HG03571 (cell line): ENCODE measurements around the gene CHD2.
"Not testable (repeated sequence)": the region's sequence is repeated elsewhere in the genome, so short reads cannot be mapped to it uniquely, and the experiment has no call there.

Experiments
- ATAC-seq: cut with Tn5 transposase; IDR thresholded peaks from one replicate; pipeline ENCODE4 v1.9.1; 2021; ENCODE audit not compliant: unreplicated experiment

Gene CHD2

GRCh38 chr15:93033434-93034045 is 133.4 kb downstream of the CHD2 start:
- no peak for ATAC-seq

GRCh38 chr15:93034512-93034911 is 134.4 kb downstream of the CHD2 start:
- no peak for ATAC-seq

GRCh38 chr15:93035092-93035915 is 135.2 kb downstream of the CHD2 start:
- ATAC-seq = no peak

DNA sequence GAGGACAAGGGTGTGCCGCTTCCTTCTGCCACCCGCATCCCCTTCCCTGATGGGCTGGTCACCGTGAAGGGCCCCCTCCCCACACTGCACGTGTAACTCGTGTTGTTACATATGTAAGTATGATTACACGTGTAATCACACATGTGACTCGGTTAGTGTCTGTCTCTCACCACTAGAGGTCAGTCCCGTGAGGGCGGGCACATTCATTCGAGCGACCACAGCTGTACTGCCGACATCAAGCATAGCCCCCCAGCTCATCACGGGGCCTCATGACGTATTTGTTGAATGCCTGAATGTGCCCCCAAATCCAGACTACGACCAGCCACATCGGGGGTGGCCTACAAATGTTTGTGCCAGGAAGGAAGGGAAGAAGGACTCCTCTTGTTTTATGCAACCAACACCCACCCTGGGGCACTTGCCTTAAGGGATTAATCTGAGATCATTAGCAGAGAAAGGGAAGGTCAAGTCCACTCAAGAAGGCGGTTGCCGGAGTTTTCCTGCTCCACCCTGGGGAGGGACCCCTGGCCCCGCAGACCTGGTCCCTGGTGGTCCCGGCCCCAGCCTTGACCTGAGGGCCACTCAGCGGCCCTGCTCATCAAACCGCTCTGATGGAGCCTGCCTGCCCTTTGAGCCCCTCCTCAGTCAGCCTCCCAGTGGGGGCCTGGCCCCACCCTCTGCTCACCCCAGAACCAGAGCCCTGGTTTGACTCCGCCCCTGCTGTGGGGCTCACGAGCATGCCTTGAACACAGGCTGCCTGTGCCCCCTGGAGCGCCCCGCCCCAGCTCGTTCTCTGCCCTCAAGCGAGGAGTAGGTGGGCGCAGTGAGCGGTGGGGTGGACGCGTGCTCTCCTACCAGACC is 136.1 kb downstream of the CHD2 start:
- peak; percentile 60 for ATAC-seq

DNA sequence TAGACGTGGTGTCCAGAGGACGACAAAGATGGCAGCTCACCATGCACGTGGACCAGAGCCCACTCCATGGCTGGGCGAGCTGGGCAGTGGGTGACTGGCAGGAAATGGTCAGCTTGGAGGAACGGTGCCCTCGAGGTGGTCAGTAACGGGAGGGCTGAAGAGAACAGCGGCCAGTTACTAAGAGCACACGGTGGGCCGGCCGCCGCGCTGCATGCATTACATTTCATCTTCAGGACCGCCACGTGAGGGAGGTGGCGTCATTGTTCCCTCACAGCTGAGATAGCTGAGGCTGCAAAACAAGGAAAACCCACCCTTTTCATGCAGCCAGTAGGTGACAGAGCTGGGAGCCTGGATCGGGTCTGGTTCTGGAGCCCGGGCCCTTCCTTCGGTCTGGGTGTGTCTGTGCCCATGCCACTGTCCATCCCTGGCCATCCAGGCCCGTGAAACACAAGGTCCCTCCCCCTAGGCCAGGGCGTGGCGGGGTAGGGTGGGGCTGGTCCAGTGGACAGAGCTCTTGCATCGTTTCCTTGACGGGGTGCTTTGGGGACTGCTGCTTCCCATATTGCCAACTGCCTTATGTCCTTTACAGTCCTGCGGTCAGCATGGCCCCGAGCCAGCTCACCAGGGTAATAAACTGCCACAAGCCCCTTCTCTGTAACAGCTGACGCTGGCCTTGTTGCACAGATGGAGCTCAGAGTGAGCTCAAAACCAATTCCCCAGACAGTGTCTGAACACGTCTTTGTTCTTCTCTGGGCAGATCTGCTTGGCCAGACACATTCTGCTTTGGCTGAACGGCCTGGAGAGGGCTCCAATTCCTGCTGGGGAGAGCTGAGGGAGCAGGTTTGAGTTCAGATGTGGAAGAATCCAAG is 137.1 kb downstream of the CHD2 start:
- no peak for ATAC-seq

DNA sequence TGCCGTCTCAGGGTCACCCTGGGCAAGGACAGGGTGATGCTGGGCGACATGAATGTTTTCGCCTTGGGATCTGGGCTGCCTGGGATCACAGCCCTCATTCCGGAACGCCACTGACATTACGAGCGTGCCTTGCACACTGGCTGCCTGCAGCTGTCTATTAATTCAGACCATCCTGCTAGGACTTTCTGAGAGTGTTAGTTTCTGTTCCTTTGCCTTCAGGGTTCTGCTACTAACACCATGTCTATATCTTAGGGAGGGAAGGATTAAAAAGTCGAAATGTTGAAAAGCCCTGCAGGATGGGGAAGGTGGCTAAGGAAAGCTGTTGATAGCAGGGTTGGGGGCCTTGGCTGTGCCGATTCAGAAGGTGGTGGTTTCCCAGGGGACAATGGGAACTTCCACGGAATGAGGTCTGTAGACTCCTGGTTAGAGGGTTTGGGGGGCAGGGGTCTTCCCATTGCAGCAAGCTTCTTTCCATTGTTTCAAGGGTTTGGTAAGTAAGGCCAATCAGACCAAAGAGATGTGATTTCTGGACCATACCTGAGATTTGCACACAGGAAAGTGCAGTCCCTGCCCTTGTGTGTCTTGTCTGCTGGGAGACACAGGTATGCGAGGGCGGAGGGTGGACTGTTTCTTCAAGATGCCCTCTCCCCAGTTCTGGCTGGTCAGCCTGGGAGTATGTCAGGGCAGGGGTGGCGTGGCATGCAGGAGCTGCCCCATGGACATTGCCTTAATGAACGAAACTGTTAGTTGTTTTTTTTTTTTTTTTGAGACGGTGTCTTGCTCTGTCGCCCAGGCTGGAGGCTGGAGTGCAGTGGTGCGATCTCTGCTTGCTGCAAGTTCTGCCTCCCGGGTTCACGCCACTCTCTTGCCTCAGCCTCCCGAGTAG is 137.9 kb downstream of the CHD2 start:
- no peak for ATAC-seq

DNA sequence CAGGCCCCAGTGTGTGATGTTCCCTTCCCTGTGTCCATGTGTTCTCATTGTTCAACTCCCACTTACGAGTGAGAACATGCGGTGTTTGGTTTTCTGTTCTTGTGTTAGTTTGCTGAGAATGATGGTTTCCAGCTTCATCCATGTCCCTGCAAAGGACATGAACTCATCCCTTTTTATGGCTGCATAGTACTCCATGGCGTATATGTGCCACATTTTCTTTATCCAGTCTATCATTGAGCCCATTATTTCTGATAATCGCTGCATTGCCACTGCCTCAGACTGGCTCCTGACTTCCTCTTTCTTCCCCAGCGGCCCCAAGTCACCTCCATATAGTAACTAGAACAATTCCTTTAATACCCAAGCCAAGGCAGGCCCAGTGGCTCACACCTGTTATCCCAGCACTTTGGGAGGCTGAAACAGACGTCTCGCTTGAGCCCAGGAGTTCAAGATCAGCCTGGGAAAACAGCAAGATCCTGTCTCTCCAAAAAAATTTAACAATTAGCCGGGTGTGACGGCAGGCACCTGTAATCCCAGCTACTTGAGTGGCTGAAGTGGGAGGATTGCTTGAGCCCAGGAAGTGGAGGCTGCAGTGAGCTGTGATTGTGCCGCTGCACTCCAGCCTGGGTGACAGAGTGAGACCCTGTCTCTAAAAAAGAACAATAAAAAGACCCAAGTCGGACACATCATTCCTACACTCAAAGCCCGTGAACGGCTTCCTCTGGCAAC is 139.6 kb downstream of the CHD2 start:
- ATAC-seq = not testable (repeated sequence)

DNA sequence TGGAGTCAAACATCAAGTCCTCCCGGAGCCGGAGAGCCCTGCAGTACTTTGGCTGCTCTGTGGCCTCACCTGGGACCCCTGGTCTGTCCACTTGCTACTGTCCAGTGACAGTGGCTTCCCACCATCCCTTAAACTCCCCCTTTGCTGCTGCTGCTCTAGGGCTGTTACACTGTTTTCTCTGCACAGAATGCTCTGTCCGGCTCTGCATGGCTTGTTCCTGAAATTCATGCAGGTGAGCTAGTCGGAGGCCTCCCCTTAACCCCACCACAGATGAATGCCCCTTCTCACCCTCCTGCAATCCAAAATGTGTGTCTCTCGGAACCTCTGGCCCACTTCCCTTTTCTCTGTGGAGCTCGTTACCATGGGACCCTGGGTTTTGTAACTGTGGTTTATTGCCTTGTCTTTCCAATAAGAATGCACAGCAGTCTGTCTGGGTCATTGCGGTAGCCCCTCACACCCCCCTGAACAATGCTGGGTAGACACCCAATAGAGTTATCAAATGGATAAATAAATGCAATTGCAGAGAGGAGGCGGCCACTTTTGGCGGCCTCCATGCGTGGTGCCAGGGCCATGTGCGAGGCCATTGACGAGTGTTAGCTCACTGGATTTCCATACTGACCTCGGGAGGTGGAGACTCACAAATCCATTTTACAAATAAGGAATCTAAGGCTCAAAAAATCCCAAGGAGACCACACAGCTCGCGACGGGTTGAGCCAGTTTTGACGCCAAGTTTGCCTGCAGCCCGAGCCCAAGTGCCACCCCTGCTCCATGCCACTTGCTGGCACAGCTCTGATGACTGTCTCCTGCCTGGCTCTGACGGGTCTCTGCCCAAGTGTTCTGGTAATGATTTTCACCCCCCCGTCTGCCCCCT is 140.4 kb downstream of the CHD2 start:
- ATAC-seq = no peak

- no peak for ATAC-seq
Observed at GRCh38 chr15:93041159-93041547, 141.0 kb downstream of the CHD2 start.

DNA sequence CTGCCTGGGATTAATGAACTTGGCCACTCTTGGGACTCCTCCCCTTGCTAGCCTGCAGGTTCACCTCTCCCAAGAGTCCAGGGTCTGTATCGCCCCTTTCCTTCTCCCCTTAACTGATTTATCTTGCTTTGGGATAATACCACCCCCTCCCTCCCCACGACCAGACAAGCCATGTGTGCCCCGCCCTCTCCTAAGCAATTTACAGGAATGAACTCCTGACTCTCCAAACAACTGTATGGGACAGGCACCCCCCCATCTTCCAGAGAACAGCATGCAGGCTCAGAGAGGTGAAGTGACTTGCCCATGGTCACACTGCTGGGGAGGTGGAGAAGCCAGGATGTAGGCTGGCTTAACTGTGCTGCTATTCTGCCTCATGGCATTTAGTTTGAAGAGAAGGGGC is 142.1 kb downstream of the CHD2 start:
- ATAC-seq = no peak

- ATAC-seq = no peak
Observed at GRCh38 chr15:93042691-93043378, 142.7 kb downstream of the CHD2 start.

GRCh38 chr15:93043621-93044300 is 143.6 kb downstream of the CHD2 start:
- ATAC-seq = no peak

DNA sequence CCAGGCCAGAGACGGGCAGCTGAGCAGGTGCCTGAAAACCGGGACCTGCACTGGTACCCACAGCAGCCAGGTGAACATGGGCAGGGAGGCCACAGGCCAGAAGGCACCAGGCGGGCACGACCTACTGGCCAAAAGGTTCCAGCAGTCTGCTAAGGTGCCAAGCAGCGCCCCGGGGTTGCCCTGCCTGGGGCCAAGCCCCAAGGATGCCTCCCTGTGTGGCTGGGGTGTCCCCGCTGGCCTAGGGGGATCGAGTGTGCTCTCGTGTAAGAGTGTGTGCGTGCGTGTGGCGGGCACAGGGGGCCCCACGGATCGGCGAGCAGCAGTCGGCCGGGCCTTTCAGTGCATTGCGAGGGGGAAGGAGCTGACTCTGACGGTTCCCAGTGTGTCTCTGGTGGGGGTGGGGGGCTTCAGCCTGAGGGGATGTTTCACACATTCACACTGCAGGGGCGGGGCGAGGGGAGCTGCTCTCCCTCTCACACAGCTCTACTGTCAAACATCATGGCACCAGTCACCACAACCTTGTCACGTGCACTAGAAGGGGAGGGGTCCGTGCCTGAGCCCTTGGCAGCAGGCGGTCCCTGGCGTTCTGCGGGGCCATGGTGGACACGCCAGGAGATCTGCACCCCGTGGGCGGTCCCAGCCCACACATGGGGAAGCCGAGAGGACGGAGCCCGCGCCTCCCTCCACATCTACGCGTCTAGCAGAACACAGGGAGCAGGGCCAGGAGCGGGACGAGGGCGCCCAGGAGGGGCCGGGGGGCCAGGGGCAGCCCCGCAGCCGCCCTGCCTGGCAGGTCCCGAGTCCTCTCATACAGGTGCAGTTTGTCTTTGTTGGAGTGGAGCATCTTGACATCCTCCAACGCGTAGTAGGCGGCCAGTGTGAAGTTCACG is 144.4 kb downstream of the CHD2 start:
- no peak for ATAC-seq

GRCh38 chr15:93045191-93045785 is 145.2 kb downstream of the CHD2 start:
- ATAC-seq = no peak

GRCh38 chr15:93046120-93046519 is 146.0 kb downstream of the CHD2 start:
- ATAC-seq = no peak

DNA sequence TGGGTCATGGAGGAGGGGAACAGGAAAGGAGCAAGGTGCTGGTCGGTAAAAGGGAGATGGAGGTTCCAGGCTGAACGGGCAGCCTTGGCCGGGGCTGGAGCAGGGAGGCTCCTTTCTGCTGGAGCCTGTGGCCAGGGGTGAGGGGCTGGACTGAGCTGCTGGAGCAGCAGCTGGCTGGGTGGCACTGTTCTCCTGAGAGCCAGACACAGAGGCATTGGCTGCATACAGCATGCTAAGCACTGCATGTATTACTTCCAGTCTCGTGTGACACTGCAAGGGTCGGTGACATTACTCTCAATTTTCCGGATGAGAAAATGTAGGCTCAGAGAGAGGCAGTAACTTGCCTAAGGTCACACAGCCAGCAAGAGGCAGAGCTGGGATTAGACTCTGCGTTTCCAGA is 146.6 kb downstream of the CHD2 start:
- ATAC-seq = no peak
